NOMO-1 treated with dmso at 0.1 percent for 144 hours (cell line): Measurements from ENCODE around the gene IL20.

ENCODE experiments used
- DNase-seq: peaks from one replicate; lab custom pipeline; 2025; ENCODE audit not compliant: unreplicated experiment; lab: John Stamatoyannopoulos, UW

IL20 gene

GRCh38 chr1:206873603-206874188, 8.3 kb downstream of the IL20 start:
- no peak for DNase-seq

- no peak for DNase-seq
Observed at GRCh38 chr1:206875752-206876377, 10.4 kb downstream of the IL20 start.

- no peak for DNase-seq
Observed at GRCh38 chr1:206878456-206878855, 13.0 kb downstream of the IL20 start.

GRCh38 chr1:206880314-206880713, 14.9 kb downstream of the IL20 start:
- DNase-seq, result no peak

- DNase-seq, result no peak
Observed at GRCh38 chr1:206882555-206882954, 17.1 kb downstream of the IL20 start.

- no peak for DNase-seq
Observed at GRCh38 chr1:206883160-206883559, 17.7 kb downstream of the IL20 start.

GRCh38 chr1:206883876-206884275, 18.5 kb downstream of the IL20 start:
- DNase-seq, result no peak

GRCh38 chr1:206885341-206886060, 20.1 kb downstream of the IL20 start:
- DNase-seq, result no peak

- DNase-seq, result no peak
Observed at GRCh38 chr1:206886831-206887230, 21.4 kb downstream of the IL20 start.

- no peak for DNase-seq
Observed at GRCh38 chr1:206887701-206888100, 22.3 kb downstream of the IL20 start.

- no peak for DNase-seq
Observed at GRCh38 chr1:206890125-206891060, 25.0 kb downstream of the IL20 start.

GRCh38 chr1:206891412-206891811, 26.0 kb downstream of the IL20 start:
- DNase-seq, result no peak

- no peak for DNase-seq
Observed at GRCh38 chr1:206892351-206892984, 27.0 kb downstream of the IL20 start.

- DNase-seq, result no peak
Observed at GRCh38 chr1:206893380-206893779, 28.0 kb downstream of the IL20 start.

GRCh38 chr1:206895325-206895724, 29.9 kb downstream of the IL20 start:
- DNase-seq, result no peak

GRCh38 chr1:206895837-206896242, 30.4 kb downstream of the IL20 start:
- DNase-seq, result no peak

- DNase-seq, result no peak
Observed at GRCh38 chr1:206896261-206896660, 30.8 kb downstream of the IL20 start.

- no peak for DNase-seq
Observed at GRCh38 chr1:206897175-206897574, 31.8 kb downstream of the IL20 start, which contains the start of gene IL24. IL24 (plus strand) TSS chr1:206897443; CDS start chr1:206897833, 390 bp downstream.

- DNase-seq, result no peak
Observed at GRCh38 chr1:206898089-206898914, 32.9 kb downstream of the IL20 start.

GRCh38 chr1:206898915-206899431, 33.5 kb downstream of the IL20 start:
- DNase-seq, result no peak
